AG09309 (cell line): Measurements from ENCODE around the gene ZNF726.

ENCODE experiments used
- DNase-seq: peaks from one replicate; pipeline ENCODE4 v3.0.0-alpha.2; 2010; ENCODE audit warnings: low read depth
- H3K4me3 ChIP-seq: 2 replicates; pipeline ENCODE4 v1.5.1; 2011; ENCODE audit warnings: mild to moderate bottlenecking, low read depth, low read length, moderate library complexity; ENCODE audit not compliant: control insufficient read depth
- TF ChIP-seq, protein P1 (sequence below): IDR thresholded peaks from 2 replicates; pipeline ENCODE4 v1.5.1; 2011; ENCODE audit warnings: mild to moderate bottlenecking, low read depth, low read length, inconsistent platforms; ENCODE audit not compliant: insufficient read depth, control insufficient read depth; ENCODE audit errors: missing control alignments

ZNF726 gene

DNA sequence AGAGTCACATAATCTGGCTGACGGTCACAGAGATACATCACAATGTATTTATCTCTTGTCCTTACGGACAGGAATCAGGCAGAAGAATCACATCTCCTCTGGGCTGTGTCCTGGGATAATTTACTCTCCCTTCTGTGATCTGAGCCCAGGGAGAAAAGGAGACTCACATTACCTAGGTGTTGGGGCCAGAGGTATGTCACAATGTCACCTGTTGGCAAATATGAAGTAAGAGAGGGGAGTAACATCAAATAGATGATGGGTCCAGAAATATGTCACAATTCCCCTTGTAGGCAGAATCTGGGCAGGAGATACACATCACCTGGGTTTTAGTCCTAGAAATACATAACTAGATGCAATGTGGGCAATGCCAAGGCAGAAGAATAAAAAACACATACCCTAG lies 67.2 kb downstream of the ZNF726 start:
- no peak overlapping the region for H3K4me3 ChIP-seq
- TF ChIP-seq, protein P1, sequence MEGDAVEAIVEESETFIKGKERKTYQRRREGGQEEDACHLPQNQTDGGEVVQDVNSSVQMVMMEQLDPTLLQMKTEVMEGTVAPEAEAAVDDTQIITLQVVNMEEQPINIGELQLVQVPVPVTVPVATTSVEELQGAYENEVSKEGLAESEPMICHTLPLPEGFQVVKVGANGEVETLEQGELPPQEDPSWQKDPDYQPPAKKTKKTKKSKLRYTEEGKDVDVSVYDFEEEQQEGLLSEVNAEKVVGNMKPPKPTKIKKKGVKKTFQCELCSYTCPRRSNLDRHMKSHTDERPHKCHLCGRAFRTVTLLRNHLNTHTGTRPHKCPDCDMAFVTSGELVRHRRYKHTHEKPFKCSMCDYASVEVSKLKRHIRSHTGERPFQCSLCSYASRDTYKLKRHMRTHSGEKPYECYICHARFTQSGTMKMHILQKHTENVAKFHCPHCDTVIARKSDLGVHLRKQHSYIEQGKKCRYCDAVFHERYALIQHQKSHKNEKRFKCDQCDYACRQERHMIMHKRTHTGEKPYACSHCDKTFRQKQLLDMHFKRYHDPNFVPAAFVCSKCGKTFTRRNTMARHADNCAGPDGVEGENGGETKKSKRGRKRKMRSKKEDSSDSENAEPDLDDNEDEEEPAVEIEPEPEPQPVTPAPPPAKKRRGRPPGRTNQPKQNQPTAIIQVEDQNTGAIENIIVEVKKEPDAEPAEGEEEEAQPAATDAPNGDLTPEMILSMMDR, result no peak
- DNase-seq, result no peak

DNA sequence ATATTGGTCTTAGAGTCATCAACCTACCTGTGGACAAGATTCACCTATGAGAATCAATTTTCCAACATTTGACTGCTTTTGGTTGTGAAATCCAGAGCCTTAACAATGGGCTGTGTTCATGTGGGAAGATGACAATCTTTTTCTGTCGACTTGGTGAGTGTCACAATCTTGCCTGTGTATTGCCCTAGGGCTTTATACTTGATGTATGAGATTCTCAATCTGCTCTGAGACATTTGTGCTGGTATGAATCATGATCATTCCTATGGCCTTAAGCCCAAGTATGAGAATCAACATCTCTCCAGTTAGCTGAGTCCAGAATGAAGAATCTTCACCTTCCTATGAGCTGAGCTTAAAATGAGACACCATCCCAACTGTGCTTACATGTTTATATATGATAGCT lies 68.7 kb downstream of the ZNF726 start:
- no peak for DNase-seq
- TF ChIP-seq, protein P1, result no peak
- no peak overlapping the region for H3K4me3 ChIP-seq
